Neuronal stem cell (in vitro differentiated cells): Measurements from ENCODE around the gene BCAS1.

Experiments used
- DNase-seq: peaks from one replicate; pipeline ENCODE4 v3.0.0-alpha.2; 2013; ENCODE audit warnings: low spot score
- H2AFZ ChIP-seq: one replicate; pipeline ENCODE4 v1.6.1; 2013; ENCODE audit warnings: mild to moderate bottlenecking, low read length, inconsistent platforms
- H2AK5ac ChIP-seq: 2 replicates; pipeline ENCODE4 v1.6.1; 2013; ENCODE audit warnings: low read depth, mild to moderate bottlenecking, inconsistent platforms, low read length, moderate library complexity, mixed read lengths
- H2BK120ac ChIP-seq: 2 replicates; pipeline ENCODE4 v1.6.1; 2013; ENCODE audit warnings: low read depth, mild to moderate bottlenecking, inconsistent platforms, low read length, moderate library complexity, mixed read lengths
- H2BK12ac ChIP-seq: one replicate; pipeline ENCODE4 v1.6.1; 2013; ENCODE audit warnings: low read length, inconsistent platforms
- H2BK15ac ChIP-seq: 2 replicates; pipeline ENCODE4 v1.6.1; 2013; ENCODE audit warnings: mild to moderate bottlenecking, low read length, inconsistent platforms, mixed read lengths
- H2BK5ac ChIP-seq: one replicate; pipeline ENCODE4 v1.6.1; 2013; ENCODE audit warnings: inconsistent platforms, mild to moderate bottlenecking, low read length, moderate library complexity
- H3K14ac ChIP-seq: one replicate; pipeline ENCODE4 v1.6.1; 2013; ENCODE audit warnings: low read length, inconsistent platforms
- H3K18ac ChIP-seq: 2 replicates; pipeline ENCODE4 v1.6.1; 2013; ENCODE audit warnings: low read length, inconsistent platforms
- H3K23ac ChIP-seq: 2 replicates; pipeline ENCODE4 v1.6.1; 2013; ENCODE audit warnings: low read depth, mild to moderate bottlenecking, mixed read lengths, low read length, inconsistent platforms; ENCODE audit not compliant: poor library complexity
- H3K27ac ChIP-seq: replicated peaks from 3 replicates; pipeline ENCODE4 v1.5.1; 2013; ENCODE audit warnings: low read length, inconsistent platforms
- H3K27me3 ChIP-seq, 3 experiments: 2 replicates each; pipeline ENCODE4 v1.6.1; 2013; ENCODE audit warnings: low read length in 3 of 3, mild to moderate bottlenecking in 2 of 3, inconsistent platforms in 1 of 3, low read depth in 1 of 3, mixed read lengths in 1 of 3, moderate library complexity in 1 of 3; ENCODE audit not compliant: control insufficient read depth in 3 of 3, insufficient read depth in 3 of 3
- H3K36me3 ChIP-seq, 2 donors: replicated peaks in 1 of 2; 2 replicates each; pipeline ENCODE4 v1.6.1; 2013; ENCODE audit warnings: low read length in 2 of 2; ENCODE audit not compliant: control insufficient read depth in 2 of 2, insufficient read depth in 2 of 2
- H3K4ac ChIP-seq: 2 replicates; pipeline ENCODE4 v1.6.1; 2013; ENCODE audit warnings: inconsistent platforms, mild to moderate bottlenecking, low read length, moderate library complexity
- H3K4me1 ChIP-seq, 2 donors: 1 replicate in 1 of 2; 2 replicates in 1 of 2; pipeline ENCODE4 v1.6.1; 2013; ENCODE audit warnings: low read length in 2 of 2, low read depth in 1 of 2; ENCODE audit not compliant: control insufficient read depth in 2 of 2, insufficient read depth in 1 of 2
- H3K4me2 ChIP-seq: one replicate; pipeline ENCODE4 v1.6.1; 2013; ENCODE audit warnings: mild to moderate bottlenecking, low read length, inconsistent platforms; ENCODE audit not compliant: insufficient read depth, poor library complexity, severe bottlenecking
- H3K4me3 ChIP-seq, 2 donors: 2 replicates each; pipeline ENCODE4 v1.5.1; 2013; ENCODE audit warnings: low read length in 2 of 2, mild to moderate bottlenecking in 2 of 2, inconsistent platforms in 1 of 2, moderate library complexity in 1 of 2
- H3K79me1 ChIP-seq: one replicate; pipeline ENCODE4 v1.6.1; 2013; ENCODE audit warnings: low read depth, mild to moderate bottlenecking, inconsistent platforms, low read length, moderate library complexity
- H3K9ac ChIP-seq: one replicate; pipeline ENCODE4 v1.6.1; 2013; ENCODE audit warnings: mild to moderate bottlenecking, low read depth, low read length, inconsistent platforms; ENCODE audit not compliant: poor library complexity
- H3K9me3 ChIP-seq, 2 donors: replicated peaks in 1 of 2; 2 replicates each; pipeline versions ENCODE3 to v1.6.1; 2013; ENCODE audit warnings: low read length in 2 of 2, mild to moderate bottlenecking in 2 of 2, inconsistent platforms in 1 of 2, low read depth in 1 of 2, mixed read lengths in 1 of 2, moderate library complexity in 1 of 2; ENCODE audit not compliant: control insufficient read depth in 2 of 2, insufficient read depth in 1 of 2
- H4K8ac ChIP-seq: one replicate; pipeline ENCODE4 v1.6.1; 2013; ENCODE audit warnings: low read depth, mild to moderate bottlenecking, inconsistent platforms, low read length, moderate library complexity
- H4K91ac ChIP-seq: one replicate; pipeline ENCODE4 v1.6.1; 2013; ENCODE audit warnings: low read length, low read depth, mild to moderate bottlenecking, inconsistent platforms; ENCODE audit not compliant: poor library complexity
- WGBS, 2 donors: extraction: QIAGEN DNeasy Blood & Tissue Kit; methylation state at CpG; one replicate each; pipeline ENCODE4 v1.1.7; 2013; ENCODE audit warnings: missing lambda C conversion rate in 2 of 2, mixed read lengths in 1 of 2; ENCODE audit not compliant: insufficient read length in 2 of 2, insufficient replicate concordance in 1 of 2; ENCODE audit errors: extremely low coverage in 2 of 2; 5-methylcytosine and 5-hydroxymethylcytosine counted together

Gene BCAS1

GRCh38 chr20:54041336-54041735, 29.1 kb downstream of the BCAS1 start:
- H3K9ac ChIP-seq, result no peak overlapping the region
- WGBS, 2 donors, result no CpG with 5 or more reads among the region's 4 CpGs
- H3K27ac ChIP-seq, result no peak overlapping the region

GRCh38 chr20:54040531-54040930, 29.9 kb downstream of the BCAS1 start:
- no peaks in the 10 kb centered on the region for H3K36me3 ChIP-seq
- H2BK5ac ChIP-seq, result no peak overlapping the region
- H2AFZ ChIP-seq, result no peak overlapping the region
- H2BK12ac ChIP-seq, result no peak overlapping the region
- no peak for DNase-seq
- H3K4me1 ChIP-seq, result peaks cover 0 to 2% of the 10 kb centered on the region in 2 donors
- H3K23ac ChIP-seq, result no peak overlapping the region
- H3K14ac ChIP-seq, result no peak overlapping the region
- no CpG with 5 or more reads among the region's 3 CpGs for WGBS, 2 donors
- H2AK5ac ChIP-seq, result no peak overlapping the region
- H3K9me3 ChIP-seq, result no peaks in the 10 kb centered on the region
- no peaks in the 10 kb centered on the region for H3K79me1 ChIP-seq
- H3K27me3 ChIP-seq, result no peaks in the 10 kb centered on the region
- H4K91ac ChIP-seq, result no peak overlapping the region
- H2BK15ac ChIP-seq, result no peak overlapping the region
- H3K27ac ChIP-seq, result no peak overlapping the region
- H3K9ac ChIP-seq, result no peak overlapping the region
- H3K4ac ChIP-seq, result no peak overlapping the region
- no peak overlapping the region for H3K4me3 ChIP-seq
- H3K4me2 ChIP-seq, result no peak overlapping the region
- H3K18ac ChIP-seq, result no peak overlapping the region
- no peak overlapping the region for H4K8ac ChIP-seq
- H2BK120ac ChIP-seq, result no peak overlapping the region

More at GRCh38 chr20:54041336-54041735, 29.1 kb downstream of the BCAS1 start:
- Histone ChIP-seq H2AK5ac (no peak overlapping the region), H3K4me1 (peaks cover 0 to 2% of the 10 kb centered on the region in 2 donors), H3K14ac (no peak overlapping the region), H3K18ac (no peak overlapping the region), H2BK120ac (no peak overlapping the region), H2BK15ac (no peak overlapping the region), H2BK12ac (no peak overlapping the region), H3K9me3 (no peaks in the 10 kb centered on the region), H3K79me1 (no peaks in the 10 kb centered on the region), H3K36me3 (no peaks in the 10 kb centered on the region), H3K4me2 (no peak overlapping the region), H2BK5ac (no peak overlapping the region), H3K4ac (no peak overlapping the region), H3K4me3 (no peak overlapping the region), H4K91ac (no peak overlapping the region), H4K8ac (no peak overlapping the region), H3K23ac (no peak overlapping the region), H3K27me3 (no peaks in the 10 kb centered on the region), H2AFZ (no peak overlapping the region)
- no peak for DNase-seq

- no peak overlapping the region for H4K8ac ChIP-seq
- no peaks in the 10 kb centered on the region for H3K9me3 ChIP-seq
- H3K14ac ChIP-seq, result no peak overlapping the region
- H2BK120ac ChIP-seq, result no peak overlapping the region
- no peak overlapping the region for H3K18ac ChIP-seq
- H3K4ac ChIP-seq, result no peak overlapping the region
- H2BK5ac ChIP-seq, result no peak overlapping the region
- H2BK12ac ChIP-seq, result no peak overlapping the region
- no peaks in the 10 kb centered on the region for H3K79me1 ChIP-seq
- no peak overlapping the region for H2BK15ac ChIP-seq
- H3K9ac ChIP-seq, result no peak overlapping the region
- H3K23ac ChIP-seq, result no peak overlapping the region
- no peak overlapping the region for H2AFZ ChIP-seq
- no peaks in the 10 kb centered on the region for H3K36me3 ChIP-seq
- H3K4me2 ChIP-seq, result no peak overlapping the region
- H4K91ac ChIP-seq, result no peak overlapping the region
- H2AK5ac ChIP-seq, result no peak overlapping the region
- no peak overlapping the region for H3K4me3 ChIP-seq
- H3K27me3 ChIP-seq, result no peaks in the 10 kb centered on the region
- peaks cover 0 to 2% of the 10 kb centered on the region in 2 donors for H3K4me1 ChIP-seq
- no peak for DNase-seq
- WGBS, 2 donors, result no CpG with 5 or more reads among the region's 5 CpGs
- no peak overlapping the region for H3K27ac ChIP-seq
These were observed 31.4 kb downstream of the BCAS1 start for GRCh38 chr20:54038961-54039360.

GRCh38 chr20:54037525-54037924, 32.9 kb downstream of the BCAS1 start:
- no peaks in the 10 kb centered on the region for H3K27me3 ChIP-seq
- no CpG with 5 or more reads among the region's 1 CpG for WGBS, 2 donors
- H3K4me1 ChIP-seq, result peaks cover 0 to 2% of the 10 kb centered on the region in 2 donors
- no peaks in the 10 kb centered on the region for H3K9me3 ChIP-seq
- no peak overlapping the region for H3K4me3 ChIP-seq
- H3K14ac ChIP-seq, result no peak overlapping the region
- H2BK12ac ChIP-seq, result no peak overlapping the region
- H3K23ac ChIP-seq, result no peak overlapping the region
- H2AFZ ChIP-seq, result no peak overlapping the region
- H2BK15ac ChIP-seq, result no peak overlapping the region
- no peak overlapping the region for H3K27ac ChIP-seq
- no peak for DNase-seq
- no peak overlapping the region for H2BK120ac ChIP-seq
- H3K18ac ChIP-seq, result no peak overlapping the region
- no peak overlapping the region for H2BK5ac ChIP-seq
- no peak overlapping the region for H3K4ac ChIP-seq
- no peak overlapping the region for H3K4me2 ChIP-seq
- no peak overlapping the region for H4K8ac ChIP-seq
- no peak overlapping the region for H3K9ac ChIP-seq
- H4K91ac ChIP-seq, result no peak overlapping the region
- no peak overlapping the region for H2AK5ac ChIP-seq
- H3K79me1 ChIP-seq, result no peaks in the 10 kb centered on the region
- H3K36me3 ChIP-seq, result no peaks in the 10 kb centered on the region
